ENCODE measurements around the gene NRXN3.

GRCh38 chr14:79602742-79603141, 1432.6 kb downstream of the NRXN3 start:
- TF ChIP-seq SP1 (IDR thresholded peaks at IDR 0.05): no peak
- TF ChIP-seq FOXK2 (IDR thresholded peaks at IDR 0.05): no peak
- TF ChIP-seq SUZ12 (IDR thresholded peaks at IDR 0.05): no peak
- no peak for TF ChIP-seq NFRKB (IDR thresholded peaks at IDR 0.05)
- TF ChIP-seq HDGF (IDR thresholded peaks at IDR 0.05; ENCODE audit: borderline replicate concordance): no peak
- TF ChIP-seq L3MBTL2 (conservative IDR thresholded peaks at IDR 0.05): no peak
- TF ChIP-seq TARDBP (IDR thresholded peaks at IDR 0.05): no peak
- no peak for TF ChIP-seq ELF4 (IDR thresholded peaks at IDR 0.05)
- no peak for TF ChIP-seq LEF1 (IDR thresholded peaks at IDR 0.05; ENCODE audit: borderline replicate concordance)
- TF ChIP-seq BHLHE40 (IDR thresholded peaks at IDR 0.05; ENCODE audit: borderline replicate concordance): no peak
- no peak for TF ChIP-seq ZNF384 (IDR thresholded peaks at IDR 0.05)

Measured in HEK293T (cell line).